ENCODE measurements around the gene TTC17.
A peak's percentile ranks its signal among the peaks of the same experiment; 100 is the strongest.

The TTC17 gene

GRCh38 chr11:43515090-43515489 is 156.4 kb downstream of the TTC17 start:
- no peak for TF ChIP-seq POU2F2 (IDR thresholded peaks at IDR 0.05; ENCODE audit: low read depth, low read length)
- DNase-seq (ENCODE audit: insufficient read length, low spot score), result no peak
- FAIRE-seq, result no peak

GRCh38 chr11:43516316-43516850 is 157.7 kb downstream of the TTC17 start:
- DNase-seq (ENCODE audit: insufficient read length, low spot score) (no peak), FAIRE-seq (no peak)
- TF ChIP-seq POLR2A (IDR thresholded peaks at IDR 0.05; ENCODE audit: low read depth, low read length) (no peak), POU2F2 (IDR thresholded peaks at IDR 0.05; ENCODE audit: low read depth, low read length) (no peak), PAX5 (IDR thresholded peaks at IDR 0.05; ENCODE audit: insufficient read depth, low read length, severe bottlenecking) (no peak), POLR2AphosphoS5 (IDR thresholded peaks at IDR 0.05; ENCODE audit: low read depth, low read length) (no peak), SPI1 (IDR thresholded peaks at IDR 0.05; ENCODE audit: low read depth, low read length) (no peak), TAF1 (IDR thresholded peaks at IDR 0.05; ENCODE audit: low read depth, low read length) (no peak)

- no peak for TF ChIP-seq POU2F2 (IDR thresholded peaks at IDR 0.05; ENCODE audit: low read depth, low read length)
- TF ChIP-seq SPI1 (IDR thresholded peaks at IDR 0.05; ENCODE audit: low read depth, low read length), result 0 out of 2 replicates have a peak, but pooled peaks have one; percentile 5
- FAIRE-seq (no peak), DNase-seq (ENCODE audit: insufficient read length, low spot score) (no peak)
Observed at GRCh38 chr11:43517518-43517917, 158.8 kb downstream of the TTC17 start.

- TF ChIP-seq TAF1 (IDR thresholded peaks at IDR 0.05; ENCODE audit: low read depth, low read length) (no peak), POLR2A (IDR thresholded peaks at IDR 0.05; ENCODE audit: low read depth, low read length) (no peak), POU2F2 (IDR thresholded peaks at IDR 0.05; ENCODE audit: low read depth, low read length) (no peak), POLR2AphosphoS5 (IDR thresholded peaks at IDR 0.05; ENCODE audit: low read depth, low read length) (no peak), PAX5 (IDR thresholded peaks at IDR 0.05; ENCODE audit: insufficient read depth, low read length, severe bottlenecking) (no peak), SPI1 (IDR thresholded peaks at IDR 0.05; ENCODE audit: low read depth, low read length) (no peak)
- FAIRE-seq (no peak), DNase-seq (ENCODE audit: insufficient read length, low spot score) (no peak)
Observed at GRCh38 chr11:43518408-43519160, 159.9 kb downstream of the TTC17 start.

GRCh38 chr11:43521471-43521870 is 162.8 kb downstream of the TTC17 start:
- FAIRE-seq, result no peak
- DNase-seq (ENCODE audit: insufficient read length, low spot score), result no peak

GRCh38 chr11:43523632-43524031 is 164.9 kb downstream of the TTC17 start:
- DNase-seq (ENCODE audit: insufficient read length, low spot score) (no peak), FAIRE-seq (no peak)
- TF ChIP-seq SPI1 (IDR thresholded peaks at IDR 0.05; ENCODE audit: low read depth, low read length), result peak; percentile 22; the same call in 1 of the 2 replicates
- no peak for TF ChIP-seq PAX5 (IDR thresholded peaks at IDR 0.05; ENCODE audit: insufficient read depth, low read length, severe bottlenecking)
- TF ChIP-seq TAF1 (IDR thresholded peaks at IDR 0.05; ENCODE audit: low read depth, low read length), result no peak
- no peak for TF ChIP-seq POLR2AphosphoS5 (IDR thresholded peaks at IDR 0.05; ENCODE audit: low read depth, low read length)

More at GRCh38 chr11:43521471-43521870, 162.8 kb downstream of the TTC17 start:
- TF ChIP-seq POLR2A (IDR thresholded peaks at IDR 0.05; ENCODE audit: low read depth, low read length) (no peak), SPI1 (IDR thresholded peaks at IDR 0.05; ENCODE audit: low read depth, low read length) (no peak), POU2F2 (IDR thresholded peaks at IDR 0.05; ENCODE audit: low read depth, low read length) (no peak), TAF1 (IDR thresholded peaks at IDR 0.05; ENCODE audit: low read depth, low read length) (no peak), POLR2AphosphoS5 (IDR thresholded peaks at IDR 0.05; ENCODE audit: low read depth, low read length) (no peak), PAX5 (IDR thresholded peaks at IDR 0.05; ENCODE audit: insufficient read depth, low read length, severe bottlenecking) (no peak)

GRCh38 chr11:43532041-43532440 is 173.3 kb downstream of the TTC17 start:
- DNase-seq (ENCODE audit: insufficient read length, low spot score), result no peak
- TF ChIP-seq TAF1 (IDR thresholded peaks at IDR 0.05; ENCODE audit: low read depth, low read length) (no peak), POU2F2 (IDR thresholded peaks at IDR 0.05; ENCODE audit: low read depth, low read length) (no peak), POLR2AphosphoS5 (IDR thresholded peaks at IDR 0.05; ENCODE audit: low read depth, low read length) (no peak), SPI1 (IDR thresholded peaks at IDR 0.05; ENCODE audit: low read depth, low read length) (no peak), POLR2A (IDR thresholded peaks at IDR 0.05; ENCODE audit: low read depth, low read length) (no peak), PAX5 (IDR thresholded peaks at IDR 0.05; ENCODE audit: insufficient read depth, low read length, severe bottlenecking) (no peak)
- FAIRE-seq, result no peak

GRCh38 chr11:43537833-43538615 is 179.3 kb downstream of the TTC17 start:
- FAIRE-seq (no peak), DNase-seq (ENCODE audit: insufficient read length, low spot score) (no peak)
- no peak for TF ChIP-seq PAX5 (IDR thresholded peaks at IDR 0.05; ENCODE audit: insufficient read depth, low read length, severe bottlenecking)

GRCh38 chr11:43541993-43542392 is 183.3 kb downstream of the TTC17 start:
- no peak for FAIRE-seq
- no peak for TF ChIP-seq POU2F2 (IDR thresholded peaks at IDR 0.05; ENCODE audit: low read depth, low read length)
- no peak for TF ChIP-seq SPI1 (IDR thresholded peaks at IDR 0.05; ENCODE audit: low read depth, low read length)
- no peak for TF ChIP-seq TAF1 (IDR thresholded peaks at IDR 0.05; ENCODE audit: low read depth, low read length)
- no peak for TF ChIP-seq POLR2A (IDR thresholded peaks at IDR 0.05; ENCODE audit: low read depth, low read length)
- no peak for TF ChIP-seq PAX5 (IDR thresholded peaks at IDR 0.05; ENCODE audit: insufficient read depth, low read length, severe bottlenecking)
- no peak for TF ChIP-seq POLR2AphosphoS5 (IDR thresholded peaks at IDR 0.05; ENCODE audit: low read depth, low read length)
- no peak for DNase-seq (ENCODE audit: insufficient read length, low spot score)

Measured in GM12891 (cell line).